ENCODE data around the gene CACNG1.

GRCh38 chr17:67032985-67033384 is 11.4 kb upstream of the CACNG1 start:
- TF ChIP-seq, protein P1, sequence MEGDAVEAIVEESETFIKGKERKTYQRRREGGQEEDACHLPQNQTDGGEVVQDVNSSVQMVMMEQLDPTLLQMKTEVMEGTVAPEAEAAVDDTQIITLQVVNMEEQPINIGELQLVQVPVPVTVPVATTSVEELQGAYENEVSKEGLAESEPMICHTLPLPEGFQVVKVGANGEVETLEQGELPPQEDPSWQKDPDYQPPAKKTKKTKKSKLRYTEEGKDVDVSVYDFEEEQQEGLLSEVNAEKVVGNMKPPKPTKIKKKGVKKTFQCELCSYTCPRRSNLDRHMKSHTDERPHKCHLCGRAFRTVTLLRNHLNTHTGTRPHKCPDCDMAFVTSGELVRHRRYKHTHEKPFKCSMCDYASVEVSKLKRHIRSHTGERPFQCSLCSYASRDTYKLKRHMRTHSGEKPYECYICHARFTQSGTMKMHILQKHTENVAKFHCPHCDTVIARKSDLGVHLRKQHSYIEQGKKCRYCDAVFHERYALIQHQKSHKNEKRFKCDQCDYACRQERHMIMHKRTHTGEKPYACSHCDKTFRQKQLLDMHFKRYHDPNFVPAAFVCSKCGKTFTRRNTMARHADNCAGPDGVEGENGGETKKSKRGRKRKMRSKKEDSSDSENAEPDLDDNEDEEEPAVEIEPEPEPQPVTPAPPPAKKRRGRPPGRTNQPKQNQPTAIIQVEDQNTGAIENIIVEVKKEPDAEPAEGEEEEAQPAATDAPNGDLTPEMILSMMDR (IDR thresholded peaks at IDR 0.05; ENCODE audit: insufficient read depth, low read length), result no peak
- no peak for TF ChIP-seq POLR2AphosphoS5 (IDR thresholded peaks at IDR 0.05; ENCODE audit: low read depth)
